CD8-positive, alpha-beta memory T cell (primary cell): ENCODE measurements around the gene PDCD1LG2. TPM values are rescaled to one million over a fixed set of nuclear protein-coding genes. Genes with fewer than 3 reads are reported as not detected.
A peak's percentile ranks its signal among the peaks of the same experiment; 100 is the strongest.

Experiments used
- CTCF ChIA-PET: fragments of 350-600 bp; sonication (Branson Sonifier 250); formaldehyde crosslinking; loops from one replicate; lab custom pipeline; 2021; ENCODE audit warnings: antibody characterized with exemption; lab: Charles Lee
- POLR2A ChIA-PET: fragments of 350-600 bp; sonication (Branson Sonifier 250); formaldehyde crosslinking; loops from one replicate; lab custom pipeline; 2021; ENCODE audit warnings: antibody characterized with exemption; lab: Charles Lee
- DNase-seq, 5 donors: peaks; one replicate each; pipeline versions ENCODE4 v3.0.0 to v3.0.0-alpha.2; 2020 to 2022; ENCODE audit warnings: mixed read lengths in 1 of 5
- H3K27ac ChIP-seq: one replicate; pipeline ENCODE4 v1.7.0; 2013; ENCODE audit warnings: low read depth, mild to moderate bottlenecking, low read length, moderate library complexity
- H3K27me3 ChIP-seq: 2 replicates; pipeline ENCODE4 v1.7.0; 2013; ENCODE audit warnings: low read length, mild to moderate bottlenecking; ENCODE audit not compliant: insufficient read depth, poor library complexity, severe bottlenecking
- H3K36me3 ChIP-seq: 2 replicates; pipeline ENCODE4 v1.7.0; 2013; ENCODE audit warnings: mild to moderate bottlenecking, low read length, moderate library complexity; ENCODE audit not compliant: insufficient read depth
- H3K4me1 ChIP-seq: 2 replicates; pipeline ENCODE4 v1.7.0; 2013; ENCODE audit warnings: mild to moderate bottlenecking, low read length, moderate library complexity; ENCODE audit not compliant: insufficient read depth
- H3K4me3 ChIP-seq: 2 replicates; pipeline ENCODE4 v1.7.0; 2013; ENCODE audit warnings: mild to moderate bottlenecking, low read length
- H3K9me3 ChIP-seq: 2 replicates; pipeline ENCODE4 v1.7.0; 2013; ENCODE audit warnings: mild to moderate bottlenecking, low read length
- H3K27ac Mint-ChIP-seq, 8 donors: one replicate each; pipeline ENCODE4 v1.8.0; 2020 to 2021; ENCODE audit warnings: mixed read lengths in 8 of 8, mild to moderate bottlenecking in 6 of 8, inconsistent platforms in 3 of 8, moderate library complexity in 3 of 8
- H3K27me3 Mint-ChIP-seq, 2 donors: one replicate each; pipeline ENCODE4 v1.8.0; 2020 to 2021; ENCODE audit warnings: mixed read lengths in 2 of 2, mild to moderate bottlenecking in 1 of 2, moderate library complexity in 1 of 2
- H3K36me3 Mint-ChIP-seq, 3 donors: one replicate each; pipeline ENCODE4 v1.8.0; 2020 to 2021; ENCODE audit warnings: mixed read lengths in 3 of 3, inconsistent platforms in 1 of 3, mild to moderate bottlenecking in 1 of 3
- H3K4me1 Mint-ChIP-seq, 3 donors: one replicate each; pipeline ENCODE4 v1.8.0; 2020 to 2021; ENCODE audit warnings: mixed read lengths in 3 of 3, inconsistent platforms in 1 of 3, mild to moderate bottlenecking in 1 of 3
- H3K4me3 Mint-ChIP-seq, 7 donors: one replicate each; pipeline ENCODE4 v1.8.0; 2020 to 2021; ENCODE audit warnings: mixed read lengths in 7 of 7, mild to moderate bottlenecking in 6 of 7, moderate library complexity in 4 of 7, inconsistent platforms in 2 of 7
- H3K9me3 Mint-ChIP-seq, 5 donors: one replicate each; pipeline ENCODE4 v1.8.0; 2020 to 2022; ENCODE audit warnings: mixed read lengths in 5 of 5, mild to moderate bottlenecking in 3 of 5, moderate library complexity in 2 of 5, inconsistent platforms in 1 of 5
- polyA plus RNA-seq: library from polyadenylated mRNA; unstranded; fragments of 300-500 nt; fragmentation: Illumina TruSeq; gene quantifications from one replicate; pipeline ENCODE4 v1.2.3, GENCODE V29; 2021
- total RNA-seq, 2 experiments: library from RNA; stranded (reverse); gene quantifications; one replicate each; pipeline ENCODE4 v1.2.3, GENCODE V29; 2021

Gene PDCD1LG2
- total and polyA plus RNA-seq, 3 experiments from 2014 or later = 0.33 to 0.37 TPM; not detected in 1

- H3K9me3 Mint-ChIP-seq = no peaks in the 10 kb centered on the region
- ChIA-PET CTCF (no interaction called here), POLR2A (no interaction called here)
- H3K27ac Mint-ChIP-seq = no peak overlapping the region
- peaks cover 0 to 2% of the 10 kb centered on the region in 2 donors for H3K27me3 Mint-ChIP-seq
- Histone ChIP-seq H3K27me3 (no peaks in the 10 kb centered on the region), H3K36me3 (no peaks in the 10 kb centered on the region), H3K27ac (no peak overlapping the region), H3K9me3 (no peaks in the 10 kb centered on the region), H3K4me3 (no peak overlapping the region), H3K4me1 (peaks cover 3% of the 10 kb centered on the region)
- H3K36me3 Mint-ChIP-seq = no peaks in the 10 kb centered on the region
- peaks cover 27 to 47% (median 43%) of the 10 kb centered on the region in 3 donors for H3K4me1 Mint-ChIP-seq
- no peak for DNase-seq
- H3K4me3 Mint-ChIP-seq = peak overlapping the region in 2 of 7 donors; percentile 4 to 53
Measured at GRCh38 chr9:5512658-5513452, 2.5 kb downstream of the PDCD1LG2 start.

GRCh38 chr9:5513966-5514616 lies 3.8 kb downstream of the PDCD1LG2 start:
- no peaks in the 10 kb centered on the region for H3K9me3 Mint-ChIP-seq
- H3K4me1 Mint-ChIP-seq = peaks cover 32 to 47% (median 46%) of the 10 kb centered on the region in 3 donors

GRCh38 chr9:5514617-5515260 lies 4.4 kb downstream of the PDCD1LG2 start:
- no peaks in the 10 kb centered on the region for H3K27me3 Mint-ChIP-seq

More at GRCh38 chr9:5513966-5514616, 3.8 kb downstream of the PDCD1LG2 start:
- Histone ChIP-seq H3K4me3 (no peak overlapping the region), H3K27me3 (no peaks in the 10 kb centered on the region), H3K4me1 (peaks cover 3% of the 10 kb centered on the region), H3K36me3 (no peaks in the 10 kb centered on the region), H3K27ac (no peak overlapping the region), H3K9me3 (no peaks in the 10 kb centered on the region)
- POLR2A ChIA-PET = no interaction called here
- no peak overlapping the region for H3K27ac Mint-ChIP-seq
- H3K36me3 Mint-ChIP-seq = no peaks in the 10 kb centered on the region
- CTCF ChIA-PET = no interaction called here
- DNase-seq = no peak
- no peaks in the 10 kb centered on the region for H3K27me3 Mint-ChIP-seq
- H3K4me3 Mint-ChIP-seq = no peak overlapping the region

GRCh38 chr9:5515261-5515650 lies 4.9 kb downstream of the PDCD1LG2 start:
- ChIA-PET POLR2A (interaction anchor here (0.7 kb wide), 1 partner anchor 29 kb away, joined by 11 read pairs; no protein-coding TSS in a partner anchor), CTCF (no interaction called here)
- Histone ChIP-seq H3K9me3 (no peaks in the 10 kb centered on the region), H3K27ac (no peak overlapping the region), H3K27me3 (no peaks in the 10 kb centered on the region), H3K4me3 (no peak overlapping the region), H3K36me3 (no peaks in the 10 kb centered on the region), H3K4me1 (peaks cover 3% of the 10 kb centered on the region)
- no peaks in the 10 kb centered on the region for H3K36me3 Mint-ChIP-seq
- H3K27ac Mint-ChIP-seq = no peak overlapping the region
- no peak for DNase-seq
- no peaks in the 10 kb centered on the region for H3K27me3 Mint-ChIP-seq
- peaks cover 23 to 44% (median 43%) of the 10 kb centered on the region in 3 donors for H3K4me1 Mint-ChIP-seq
- H3K4me3 Mint-ChIP-seq = no peak overlapping the region
- no peaks in the 10 kb centered on the region for H3K9me3 Mint-ChIP-seq

More at GRCh38 chr9:5514617-5515260, 4.4 kb downstream of the PDCD1LG2 start:
- Mint-ChIP-seq H3K36me3 (no peaks in the 10 kb centered on the region), H3K4me3 (no peak overlapping the region), H3K4me1 (peaks cover 28 to 48% (median 48%) of the 10 kb centered on the region in 3 donors), H3K9me3 (no peaks in the 10 kb centered on the region), H3K27ac (no peak overlapping the region)
- Histone ChIP-seq H3K4me1 (peaks cover 3% of the 10 kb centered on the region), H3K27me3 (no peaks in the 10 kb centered on the region), H3K27ac (no peak overlapping the region), H3K4me3 (no peak overlapping the region), H3K36me3 (no peaks in the 10 kb centered on the region), H3K9me3 (no peaks in the 10 kb centered on the region)
- POLR2A ChIA-PET = interaction anchor here (0.7 kb wide), 1 partner anchor 29 kb away, joined by 11 read pairs; no protein-coding TSS in a partner anchor
- CTCF ChIA-PET = no interaction called here
- no peak for DNase-seq

- Mint-ChIP-seq H3K27me3 (no peaks in the 10 kb centered on the region), H3K9me3 (no peaks in the 10 kb centered on the region), H3K4me1 (peaks cover 11 to 31% (median 29%) of the 10 kb centered on the region in 3 donors), H3K27ac (no peak overlapping the region), H3K4me3 (no peak overlapping the region), H3K36me3 (no peaks in the 10 kb centered on the region)
- H3K9me3 ChIP-seq = no peaks in the 10 kb centered on the region
- ChIA-PET POLR2A (no interaction called here), CTCF (no interaction called here)
- H3K4me3 ChIP-seq = no peak overlapping the region
- DNase-seq = no peak
- no peaks in the 10 kb centered on the region for H3K4me1 ChIP-seq
- H3K36me3 ChIP-seq = no peaks in the 10 kb centered on the region
- H3K27me3 ChIP-seq = no peaks in the 10 kb centered on the region
- H3K27ac ChIP-seq = no peak overlapping the region
Measured at GRCh38 chr9:5516453-5517220, 6.3 kb downstream of the PDCD1LG2 start.

GRCh38 chr9:5518171-5518936 lies 8.0 kb downstream of the PDCD1LG2 start:
- POLR2A ChIA-PET = no interaction called here
- H3K4me3 Mint-ChIP-seq = no peak overlapping the region

GRCh38 chr9:5518937-5519319 lies 8.6 kb downstream of the PDCD1LG2 start:
- ChIA-PET POLR2A (no interaction called here), CTCF (no interaction called here)
- DNase-seq = no peak
- no peaks in the 10 kb centered on the region for H3K4me1 ChIP-seq
- Mint-ChIP-seq H3K4me3 (no peak overlapping the region), H3K4me1 (peaks cover 4 to 17% (median 13%) of the 10 kb centered on the region in 3 donors), H3K27ac (peak overlapping the region in 2 of 8 donors; percentile 12 to 48), H3K9me3 (no peaks in the 10 kb centered on the region), H3K36me3 (no peaks in the 10 kb centered on the region), H3K27me3 (no peaks in the 10 kb centered on the region)
- H3K27me3 ChIP-seq = no peaks in the 10 kb centered on the region
- no peaks in the 10 kb centered on the region for H3K36me3 ChIP-seq
- H3K9me3 ChIP-seq = no peaks in the 10 kb centered on the region
- H3K4me3 ChIP-seq = no peak overlapping the region
- H3K27ac ChIP-seq = no peak overlapping the region

More at GRCh38 chr9:5518171-5518936, 8.0 kb downstream of the PDCD1LG2 start:
- no peaks in the 10 kb centered on the region for H3K9me3 ChIP-seq
- H3K4me1 ChIP-seq = no peaks in the 10 kb centered on the region
- no peaks in the 10 kb centered on the region for H3K36me3 ChIP-seq
- no peaks in the 10 kb centered on the region for H3K27me3 ChIP-seq
- CTCF ChIA-PET = no interaction called here
- H3K27ac ChIP-seq = no peak overlapping the region
- Mint-ChIP-seq H3K27ac (peak overlapping the region in 1 of 8 donors; percentile 2), H3K4me1 (peaks cover 4 to 17% (median 13%) of the 10 kb centered on the region in 3 donors), H3K27me3 (no peaks in the 10 kb centered on the region), H3K36me3 (no peaks in the 10 kb centered on the region), H3K9me3 (no peaks in the 10 kb centered on the region)
- H3K4me3 ChIP-seq = no peak overlapping the region
- no peak for DNase-seq
